GM19239 (cell line): ENCODE results near the gene SLC25A39.

Source experiments
- DNase-seq: peaks from one replicate; pipeline ENCODE4 v3.0.0; 2011; ENCODE audit warnings: low spot score; ENCODE audit not compliant: insufficient read length
- FAIRE-seq: peaks from 2 replicates; lab custom pipeline; 2011; peaks lifted over from hg19 to GRCh38; lab: Jason Lieb, UNC

The SLC25A39 gene

DNA sequence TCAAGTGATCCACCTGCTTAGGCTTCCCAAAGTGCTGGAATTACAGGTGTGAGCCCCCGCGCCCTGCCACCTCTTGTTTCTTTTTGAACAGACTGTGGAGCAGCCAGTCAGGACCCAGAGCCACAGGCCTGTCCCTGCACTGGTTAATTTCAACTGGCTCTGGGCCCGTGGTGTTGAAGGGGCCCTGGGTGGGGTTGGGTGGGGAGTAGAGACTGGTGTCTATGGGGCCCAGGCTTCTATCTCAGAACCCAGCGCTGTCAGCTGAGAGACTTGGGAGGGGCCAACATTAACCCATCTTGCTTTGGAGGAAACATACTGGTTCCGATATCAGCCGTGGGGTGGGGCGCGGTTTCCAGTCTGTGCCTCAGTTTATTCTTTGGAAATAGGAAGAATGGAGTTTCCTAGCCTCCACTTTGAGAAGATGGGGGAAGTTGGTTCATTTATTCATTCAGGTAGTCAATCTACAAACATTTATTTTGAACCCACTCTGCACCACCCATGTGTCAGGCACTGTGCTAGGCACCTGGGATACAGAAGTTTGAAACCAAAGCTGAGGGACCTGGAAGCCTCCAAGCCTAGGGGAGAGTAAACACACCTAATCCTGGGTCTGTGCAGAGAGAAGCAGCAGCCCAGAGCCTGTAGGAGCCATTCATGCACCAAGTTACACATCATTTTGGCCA lies 41.1 kb downstream of the SLC25A39 start:
- DNase-seq, result no peak

DNA sequence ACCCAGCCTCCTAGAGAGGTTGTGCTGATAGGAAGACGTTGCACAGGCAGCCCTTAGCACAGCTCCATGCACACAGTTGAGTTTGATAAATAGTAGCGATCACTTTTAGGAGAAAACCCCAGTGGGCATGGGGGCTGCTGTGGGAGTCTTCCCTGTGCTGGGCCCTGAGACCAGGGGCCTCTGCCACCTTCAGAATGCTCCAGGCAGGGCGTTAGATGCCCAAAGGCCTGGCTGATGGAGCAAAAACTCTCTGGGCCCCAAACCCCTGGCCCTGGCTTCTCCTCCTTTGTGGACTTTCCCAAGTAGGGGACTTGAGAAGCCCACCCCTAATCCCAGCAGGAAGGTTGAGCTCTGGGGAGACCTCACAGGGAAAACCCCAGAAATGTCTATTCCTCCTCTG lies 42.4 kb downstream of the SLC25A39 start:
- FAIRE-seq, result no peak

More for the DNA sequence above, 41.1 kb downstream of the SLC25A39 start:
- FAIRE-seq, result no peak

DNA sequence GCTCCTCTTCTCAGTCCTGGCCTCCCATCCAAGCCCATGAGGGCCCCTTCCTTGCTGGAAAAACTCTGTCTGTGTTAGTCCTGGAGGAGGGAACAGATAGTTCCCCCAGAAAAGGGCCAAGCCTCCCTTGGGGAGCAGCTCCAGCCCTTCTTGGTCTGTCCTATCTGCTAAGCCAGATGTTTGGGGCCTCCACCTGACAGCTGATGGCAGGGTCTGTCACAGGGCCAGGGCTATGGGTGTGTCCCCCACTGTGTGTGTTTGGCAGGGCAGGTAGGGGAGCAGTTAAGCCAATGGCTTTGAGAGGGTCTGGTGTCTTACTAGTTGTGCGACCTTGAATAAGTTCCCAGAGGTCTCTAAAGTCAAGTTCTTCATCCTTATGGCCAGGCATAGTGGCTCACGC lies 43.1 kb downstream of the SLC25A39 start:
- FAIRE-seq (no peak), DNase-seq (no peak)

More for the DNA sequence above, 42.4 kb downstream of the SLC25A39 start:
- DNase-seq, result no peak

DNA sequence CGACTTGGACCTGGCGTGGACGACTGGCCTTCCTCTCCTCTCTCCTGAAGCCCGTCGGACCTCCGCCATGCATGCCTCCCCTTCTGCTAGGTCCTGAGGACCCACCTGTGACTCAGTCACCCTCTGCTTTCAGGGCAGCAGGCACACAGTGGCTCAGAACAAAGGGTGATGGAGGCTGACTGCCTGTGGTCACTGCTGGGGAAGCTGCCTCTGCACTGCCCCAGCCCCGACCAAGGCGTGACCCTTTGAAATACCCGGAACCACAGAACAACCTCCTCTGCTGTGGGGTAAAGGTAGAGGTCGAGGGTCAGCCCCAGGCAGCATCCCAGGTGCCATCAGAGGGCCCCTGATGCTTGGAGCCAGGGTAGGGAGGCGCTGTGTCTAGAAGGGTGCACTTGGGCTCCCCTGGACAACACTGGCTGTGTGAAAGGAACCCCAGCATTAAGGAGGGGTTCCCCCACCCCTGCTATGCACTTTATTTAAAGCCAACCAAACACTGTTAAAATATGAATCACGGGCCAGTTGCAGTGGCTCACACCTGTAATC lies 44.2 kb downstream of the SLC25A39 start:
- DNase-seq (no peak), FAIRE-seq (no peak)

DNA sequence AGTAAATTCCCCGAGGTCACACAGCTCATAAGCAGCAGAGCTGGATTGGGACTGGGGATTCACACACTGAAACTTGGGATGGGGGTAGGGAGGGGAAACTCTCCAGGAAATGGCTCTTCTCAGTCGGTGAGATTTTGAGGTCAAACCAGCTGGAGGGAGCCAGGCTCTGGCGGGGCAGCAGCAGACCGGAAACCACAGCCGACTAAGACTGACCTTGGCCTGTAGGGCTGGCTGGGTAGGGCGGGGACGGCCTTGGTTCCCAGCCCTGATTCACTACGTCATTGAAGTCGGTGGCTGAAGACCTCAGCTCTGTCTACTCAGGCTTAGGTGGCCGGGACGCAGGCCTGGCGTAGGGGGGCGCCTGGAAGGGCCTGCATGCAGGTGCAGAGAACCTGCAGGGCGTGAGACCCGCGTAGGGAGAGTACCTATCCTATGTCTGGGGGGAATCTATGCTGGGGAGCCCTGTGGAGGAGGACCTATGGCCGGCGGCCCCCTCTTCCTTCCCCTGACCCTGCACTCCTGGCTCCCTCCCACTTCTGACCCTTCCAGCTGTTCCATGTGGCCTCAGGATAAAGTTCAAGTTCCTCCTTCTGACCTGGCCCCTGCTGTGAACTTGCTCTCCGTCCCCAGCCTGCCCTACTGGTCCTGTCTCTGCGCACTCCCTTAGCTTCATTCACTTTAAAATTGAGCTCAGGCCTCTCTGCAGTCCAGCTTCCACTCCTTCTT lies 44.8 kb downstream of the SLC25A39 start:
- DNase-seq (peak; percentile 68), FAIRE-seq (peak; percentile 87)

DNA sequence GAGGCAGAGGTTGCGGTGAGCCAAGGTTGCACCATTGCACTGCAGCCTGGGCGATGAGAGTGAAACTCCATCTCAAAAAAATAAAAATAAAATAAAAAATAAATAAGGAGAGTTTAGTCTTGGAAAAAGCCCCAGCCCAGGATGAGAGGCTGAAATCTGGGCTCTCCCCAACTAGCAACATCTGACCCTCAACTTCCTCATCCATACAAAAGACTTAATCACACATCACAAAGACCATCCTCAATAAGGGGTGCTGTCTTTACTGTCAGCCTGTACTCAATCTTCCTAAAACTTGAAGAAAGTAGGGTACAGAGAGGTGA lies 45.3 kb downstream of the SLC25A39 start:
- FAIRE-seq (no peak), DNase-seq (no peak)

DNA sequence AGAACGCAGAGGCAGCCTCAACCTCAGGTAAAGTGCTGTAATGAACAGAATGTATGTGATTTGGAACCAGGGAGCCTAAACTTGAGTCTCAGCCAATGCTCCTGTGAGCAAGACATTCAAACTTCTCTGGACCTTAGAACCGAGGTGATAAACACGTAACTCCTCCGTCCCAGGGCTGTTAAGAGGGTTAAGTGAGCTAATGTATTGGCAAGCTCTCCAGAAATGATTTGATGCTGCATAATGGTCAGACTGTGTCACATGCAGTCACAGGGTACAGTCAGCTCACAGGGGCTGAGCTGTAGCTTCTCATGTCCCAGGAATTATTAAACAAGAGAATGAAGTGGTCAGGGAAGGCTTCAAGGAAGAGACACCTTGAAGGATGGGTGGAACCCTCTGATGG lies 46.6 kb downstream of the SLC25A39 start:
- no peak for DNase-seq
- FAIRE-seq, result no peak

DNA sequence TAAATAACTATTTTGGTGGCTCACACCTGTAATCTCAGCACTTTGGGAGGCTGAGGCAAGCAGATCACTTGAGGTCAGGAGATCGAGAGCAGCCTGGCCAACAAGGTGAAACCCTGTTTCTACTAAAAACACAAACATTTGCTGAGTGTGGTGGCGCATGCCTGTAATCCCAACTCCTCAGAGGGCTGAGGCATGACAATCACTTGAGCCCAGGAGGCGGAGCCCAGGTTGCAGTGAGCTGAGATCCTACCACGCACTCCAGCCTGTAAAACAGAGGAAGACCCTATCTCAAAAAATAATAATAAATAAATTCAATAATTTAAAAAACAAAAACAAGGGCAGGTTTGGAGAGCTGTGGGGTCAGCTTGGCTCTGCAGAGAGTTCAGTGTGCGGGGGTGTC lies 51.0 kb downstream of the SLC25A39 start:
- DNase-seq, result no peak
- no peak for FAIRE-seq

DNA sequence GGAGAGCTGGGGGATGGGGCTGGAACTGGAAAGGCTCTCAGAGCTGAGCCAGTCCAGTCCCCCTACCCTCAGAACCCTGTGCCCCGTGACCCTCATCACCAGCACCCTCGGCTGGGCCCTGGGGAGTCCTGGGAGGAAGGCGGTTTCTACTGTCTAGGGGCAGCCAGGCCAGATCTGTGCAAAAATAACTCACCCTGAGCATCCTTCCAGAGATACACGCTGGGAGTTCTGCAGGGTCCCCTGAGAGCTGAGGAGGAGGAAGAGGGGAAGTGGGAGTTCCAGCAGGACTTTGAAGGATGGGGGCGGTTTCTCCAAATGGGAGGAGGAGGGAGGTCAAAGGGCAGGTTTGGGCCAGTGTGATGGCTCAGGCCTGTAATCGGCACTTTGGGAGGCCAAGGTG lies 51.7 kb downstream of the SLC25A39 start:
- FAIRE-seq, result no peak
- no peak for DNase-seq

DNA sequence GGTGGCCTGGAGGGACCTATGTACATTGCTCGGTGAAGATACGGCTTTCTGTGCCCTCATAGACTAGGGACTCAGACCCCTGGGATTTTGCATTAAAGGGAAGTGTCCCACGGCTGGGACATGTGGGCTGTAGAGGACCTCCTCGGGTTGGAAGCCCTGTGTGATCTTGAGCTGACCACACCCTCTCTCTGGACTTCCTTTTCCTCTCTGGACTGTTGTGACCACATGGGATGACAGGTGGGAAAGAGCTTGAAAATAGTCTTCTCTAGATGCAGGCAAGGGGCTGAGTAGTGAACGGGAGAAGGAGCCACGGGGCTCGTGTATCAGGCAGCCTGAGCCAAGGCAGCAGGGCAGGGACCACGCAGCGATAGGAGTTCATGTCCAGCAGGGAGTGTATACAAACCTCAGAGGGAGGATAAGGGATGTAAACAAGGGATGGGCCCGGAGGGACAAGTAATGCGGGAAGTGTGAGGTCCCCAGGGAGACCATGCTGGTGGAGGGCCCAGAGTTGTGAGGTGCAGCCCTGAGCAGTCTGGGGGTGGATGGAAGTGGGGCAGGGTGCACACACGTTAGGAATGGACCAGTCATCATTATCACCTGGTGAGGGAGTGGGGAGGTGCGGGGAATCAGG lies 52.2 kb downstream of the SLC25A39 start:
- no peak for FAIRE-seq
- no peak for DNase-seq
